Liver (tissue), 9 donors: ENCODE results near the gene USP40. TPM values are rescaled to one million over a fixed set of nuclear protein-coding genes. Genes with fewer than 3 reads are reported as not detected.

ENCODE experiments used
- DNase-seq: peaks from one replicate; pipeline ENCODE4 v3.0.0-alpha.2; 2017; ENCODE audit warnings: low spot score
- H3K27ac ChIP-seq, 2 donors: one replicate each; pipeline ENCODE4 v1.7.0; 2013; ENCODE audit warnings: inconsistent platforms in 2 of 2, low read length in 2 of 2, control low read depth in 1 of 2, low read depth in 1 of 2, mild to moderate bottlenecking in 1 of 2
- H3K27me3 ChIP-seq, 4 donors: one replicate each; pipeline versions ENCODE4 v1.6.1 to v1.7.0; 2013; ENCODE audit warnings: low read length in 3 of 4, inconsistent platforms in 1 of 4, mild to moderate bottlenecking in 1 of 4, moderate library complexity in 1 of 4; ENCODE audit not compliant: control insufficient read depth in 4 of 4, insufficient read depth in 4 of 4
- H3K36me3 ChIP-seq, 4 donors: one replicate each; pipeline versions ENCODE4 v1.6.1 to v1.7.0; 2013; ENCODE audit warnings: low read length in 3 of 4, mild to moderate bottlenecking in 3 of 4, low read depth in 1 of 4, moderate library complexity in 1 of 4; ENCODE audit not compliant: control insufficient read depth in 4 of 4, insufficient read depth in 3 of 4
- H3K4me1 ChIP-seq, 4 donors: one replicate each; pipeline versions ENCODE4 v1.6.1 to v1.7.0; 2013; ENCODE audit warnings: low read length in 3 of 4, mild to moderate bottlenecking in 3 of 4, moderate library complexity in 1 of 4; ENCODE audit not compliant: control insufficient read depth in 4 of 4, insufficient read depth in 4 of 4
- H3K4me3 ChIP-seq, 3 donors: one replicate each; pipeline versions ENCODE4 v1.6.1 to v1.7.0; 2013; ENCODE audit warnings: low read length in 3 of 3, control low read depth in 1 of 3, low read depth in 1 of 3, mild to moderate bottlenecking in 1 of 3
- H3K9ac ChIP-seq, 2 donors: one replicate each; pipeline ENCODE4 v1.7.0; 2013; ENCODE audit warnings: low read length in 2 of 2, mild to moderate bottlenecking in 2 of 2, moderate library complexity in 2 of 2, control low read depth in 1 of 2, low read depth in 1 of 2
- H3K9me3 ChIP-seq, 4 donors: one replicate each; pipeline versions ENCODE4 v1.6.1 to v1.7.0; 2013; ENCODE audit warnings: low read length in 3 of 4; ENCODE audit not compliant: control insufficient read depth in 4 of 4
- EGR1 ChIP-seq, 2 donors: IDR thresholded peaks; 2 replicates each; pipeline ENCODE4 v1.6.1; 2016 to 2018; ENCODE audit warnings: antibody characterized with exemption in 2 of 2, low read depth in 2 of 2
- FOXA1 ChIP-seq: IDR thresholded peaks from 2 replicates; pipeline ENCODE4 v1.6.1; 2016; ENCODE audit warnings: antibody characterized with exemption
- FOXA2 ChIP-seq: IDR thresholded peaks from 2 replicates; pipeline ENCODE4 v1.6.1; 2016; ENCODE audit warnings: antibody characterized with exemption
- GABPA ChIP-seq, 2 donors: IDR thresholded peaks in 1 of 2; conservative IDR thresholded peaks in 1 of 2; 2 replicates each; pipeline ENCODE4 v1.6.1; 2016; ENCODE audit warnings: antibody characterized with exemption in 2 of 2, mild to moderate bottlenecking in 1 of 2, moderate library complexity in 1 of 2
- HNF4A ChIP-seq, 2 donors: conservative IDR thresholded peaks; 2 replicates each; pipeline ENCODE4 v1.6.1; 2016; ENCODE audit warnings: antibody characterized with exemption in 2 of 2, mild to moderate bottlenecking in 2 of 2
- HNF4G ChIP-seq: IDR thresholded peaks from 2 replicates; pipeline ENCODE4 v1.6.1; 2016; ENCODE audit warnings: antibody characterized with exemption
- JUND ChIP-seq, 2 donors: IDR thresholded peaks; 2 replicates each; pipeline ENCODE4 v1.6.1; 2016; ENCODE audit warnings: antibody characterized with exemption in 2 of 2
- NR2F2 ChIP-seq: IDR thresholded peaks from 2 replicates; pipeline ENCODE4 v1.6.1; 2016; ENCODE audit warnings: antibody characterized with exemption
- RAD21 ChIP-seq, 2 donors: IDR thresholded peaks; 2 replicates each; pipeline ENCODE4 v1.6.1; 2016; ENCODE audit warnings: antibody characterized with exemption in 2 of 2, mild to moderate bottlenecking in 2 of 2
- RXRA ChIP-seq, 2 donors: IDR thresholded peaks; 2 replicates each; pipeline ENCODE4 v1.6.1; 2017 to 2018; ENCODE audit warnings: antibody characterized with exemption in 2 of 2, mild to moderate bottlenecking in 1 of 2
- SP1 ChIP-seq: IDR thresholded peaks from 2 replicates; pipeline ENCODE4 v1.6.1; 2018; ENCODE audit warnings: antibody characterized with exemption, mild to moderate bottlenecking
- TAF1 ChIP-seq: conservative IDR thresholded peaks from 2 replicates; pipeline ENCODE4 v1.6.1; 2016; ENCODE audit warnings: antibody characterized with exemption, mild to moderate bottlenecking
- YY1 ChIP-seq: IDR thresholded peaks from 2 replicates; pipeline ENCODE4 v1.6.1; 2016; ENCODE audit warnings: antibody characterized with exemption, mild to moderate bottlenecking
- WGBS: extraction: QIAGEN DNeasy Blood & Tissue Kit; methylation state at CpG from one replicate; pipeline ENCODE4 v1.1.7; 2013; 5-methylcytosine and 5-hydroxymethylcytosine counted together
- polyA plus RNA-seq, 2 donors: library from polyadenylated mRNA; stranded (reverse) in 1 of 2; unstranded in 1 of 2; fragments of 200-250 nt in 1 of 2; fragments of >200 nt in 1 of 2; fragmentation: Nextera tagmentation in 1 of 2; extraction: Ambion mirVana in 1 of 2; gene quantifications; one replicate each; pipeline versions ENCODE4 v1.2.1 to v1.2.3, GENCODE V29; 2013 to 2015
- total RNA-seq, 2 donors: library from RNA; depleted of rRNA; stranded (reverse); fragments of >200 nt; gene quantifications; one replicate each; pipeline ENCODE4 v1.2.3, GENCODE V29; 2014
- TF ChIP-seq, protein P1 (sequence below): IDR thresholded peaks from 2 replicates; pipeline ENCODE4 v1.6.1; 2016; ENCODE audit warnings: antibody characterized with exemption
- TF ChIP-seq, protein P2 (sequence below): IDR thresholded peaks from 2 replicates; pipeline ENCODE4 v1.6.1; 2016; ENCODE audit warnings: antibody characterized with exemption
- TF ChIP-seq, protein P3 (sequence below): fragments of 150-350 bp; IDR thresholded peaks from 2 replicates; pipeline ENCODE4 v1.5.1; 2017; ENCODE audit warnings: improper control_type of control experiment, low read depth, low read length; ENCODE audit not compliant: missing input control
- TF ChIP-seq, protein P4 (sequence below): IDR thresholded peaks from 2 replicates; pipeline ENCODE4 v1.6.1; 2016; ENCODE audit warnings: antibody characterized with exemption
- TF ChIP-seq, protein P5 (sequence below): IDR thresholded peaks from 2 replicates; pipeline ENCODE4 v1.6.1; 2016; ENCODE audit warnings: antibody characterized with exemption, mild to moderate bottlenecking
- donor health status: healthy.
- donor health status: healthy.
- donor health status: healthy.
- donor health status: healthy.
- donor health status: healthy.

Gene USP40
- total and polyA plus RNA-seq, 4 donors, result 12.0 to 29.0 (median 17.1) TPM

DNA sequence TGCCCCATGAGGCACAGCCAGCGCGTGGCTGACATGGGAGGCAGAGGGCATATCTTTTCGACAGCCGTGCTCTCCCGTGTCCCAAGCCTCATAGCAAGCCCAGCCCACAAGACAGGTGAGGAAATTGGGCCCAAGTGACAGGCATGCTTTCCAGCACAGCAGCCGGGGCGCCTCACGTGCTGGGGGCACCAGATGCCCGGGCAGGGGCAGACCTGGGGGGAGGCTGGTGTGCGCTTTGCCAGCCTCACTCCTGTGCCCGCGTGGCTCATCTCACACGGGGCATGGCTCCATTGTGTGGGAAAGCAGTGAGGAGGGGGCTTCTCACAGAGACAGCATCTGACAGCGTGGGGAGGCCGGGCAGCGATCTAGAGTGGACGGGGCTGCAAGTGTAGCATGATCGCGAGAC, 93.2 kb downstream of the USP40 start (continued):
- TF ChIP-seq, protein P1, sequence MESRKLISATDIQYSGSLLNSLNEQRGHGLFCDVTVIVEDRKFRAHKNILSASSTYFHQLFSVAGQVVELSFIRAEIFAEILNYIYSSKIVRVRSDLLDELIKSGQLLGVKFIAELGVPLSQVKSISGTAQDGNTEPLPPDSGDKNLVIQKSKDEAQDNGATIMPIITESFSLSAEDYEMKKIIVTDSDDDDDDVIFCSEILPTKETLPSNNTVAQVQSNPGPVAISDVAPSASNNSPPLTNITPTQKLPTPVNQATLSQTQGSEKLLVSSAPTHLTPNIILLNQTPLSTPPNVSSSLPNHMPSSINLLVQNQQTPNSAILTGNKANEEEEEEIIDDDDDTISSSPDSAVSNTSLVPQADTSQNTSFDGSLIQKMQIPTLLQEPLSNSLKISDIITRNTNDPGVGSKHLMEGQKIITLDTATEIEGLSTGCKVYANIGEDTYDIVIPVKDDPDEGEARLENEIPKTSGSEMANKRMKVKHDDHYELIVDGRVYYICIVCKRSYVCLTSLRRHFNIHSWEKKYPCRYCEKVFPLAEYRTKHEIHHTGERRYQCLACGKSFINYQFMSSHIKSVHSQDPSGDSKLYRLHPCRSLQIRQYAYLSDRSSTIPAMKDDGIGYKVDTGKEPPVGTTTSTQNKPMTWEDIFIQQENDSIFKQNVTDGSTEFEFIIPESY, result no peak
- TF ChIP-seq TAF1 (no peak), RXRA (IDR thresholded peaks at IDR 0.05) (no peak), YY1 (no peak), JUND (IDR thresholded peaks at IDR 0.05) (no peak)
- TF ChIP-seq, protein P2, sequence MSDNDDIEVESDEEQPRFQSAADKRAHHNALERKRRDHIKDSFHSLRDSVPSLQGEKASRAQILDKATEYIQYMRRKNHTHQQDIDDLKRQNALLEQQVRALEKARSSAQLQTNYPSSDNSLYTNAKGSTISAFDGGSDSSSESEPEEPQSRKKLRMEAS, result no peak

DNA sequence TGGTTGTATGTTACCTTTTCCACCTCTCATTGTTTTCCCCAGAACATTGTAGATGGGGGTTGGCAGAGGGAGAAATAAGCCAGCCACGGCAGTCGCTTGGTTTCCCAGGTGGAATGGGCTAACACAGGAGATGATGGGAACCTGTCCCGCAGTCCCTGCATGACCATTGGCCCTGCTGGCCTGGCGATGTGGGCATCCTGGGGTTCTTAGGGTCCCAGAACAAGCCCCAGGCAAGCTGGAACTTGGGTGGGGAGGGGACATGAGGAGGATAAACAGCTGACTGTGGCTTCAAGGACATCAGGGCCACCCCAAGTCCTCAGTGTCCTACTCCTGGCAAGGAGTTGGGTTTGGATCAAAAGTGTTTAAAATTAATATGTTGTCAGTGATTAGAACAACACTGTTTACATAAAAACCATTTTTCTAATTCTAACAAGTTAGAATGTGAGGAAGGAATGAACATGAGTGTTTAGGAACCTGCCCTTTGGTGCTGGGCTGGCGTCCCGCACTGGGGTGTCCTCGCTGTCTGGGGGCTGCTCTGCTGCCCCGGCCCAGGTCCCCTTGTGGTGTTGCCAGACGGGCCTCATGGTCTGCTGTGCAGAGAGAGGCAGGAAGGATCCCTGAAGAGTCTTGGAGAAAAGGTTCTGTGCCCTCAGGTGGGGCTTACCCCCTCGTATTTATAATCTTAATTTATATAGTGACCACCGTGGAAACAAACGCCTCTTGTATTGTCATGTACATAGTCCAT, 95.1 kb downstream of the USP40 start:
- Histone ChIP-seq H3K4me1 (no peaks in the 10 kb centered on the region), H3K4me3 (no peak overlapping the region), H3K9me3 (no peaks in the 10 kb centered on the region), H3K27me3 (no peaks in the 10 kb centered on the region), H3K36me3 (peaks cover 3 to 57% (median 13%) of the 10 kb centered on the region in 4 donors), H3K9ac (no peak overlapping the region), H3K27ac (no peak overlapping the region)
- 98% methylated on average over 12 of the region's 12 CpGs for WGBS
- no peak for TF ChIP-seq EGR1 (IDR thresholded peaks at IDR 0.05; ENCODE audit: low read depth in 2 of 2)
- TF ChIP-seq, protein P3, sequence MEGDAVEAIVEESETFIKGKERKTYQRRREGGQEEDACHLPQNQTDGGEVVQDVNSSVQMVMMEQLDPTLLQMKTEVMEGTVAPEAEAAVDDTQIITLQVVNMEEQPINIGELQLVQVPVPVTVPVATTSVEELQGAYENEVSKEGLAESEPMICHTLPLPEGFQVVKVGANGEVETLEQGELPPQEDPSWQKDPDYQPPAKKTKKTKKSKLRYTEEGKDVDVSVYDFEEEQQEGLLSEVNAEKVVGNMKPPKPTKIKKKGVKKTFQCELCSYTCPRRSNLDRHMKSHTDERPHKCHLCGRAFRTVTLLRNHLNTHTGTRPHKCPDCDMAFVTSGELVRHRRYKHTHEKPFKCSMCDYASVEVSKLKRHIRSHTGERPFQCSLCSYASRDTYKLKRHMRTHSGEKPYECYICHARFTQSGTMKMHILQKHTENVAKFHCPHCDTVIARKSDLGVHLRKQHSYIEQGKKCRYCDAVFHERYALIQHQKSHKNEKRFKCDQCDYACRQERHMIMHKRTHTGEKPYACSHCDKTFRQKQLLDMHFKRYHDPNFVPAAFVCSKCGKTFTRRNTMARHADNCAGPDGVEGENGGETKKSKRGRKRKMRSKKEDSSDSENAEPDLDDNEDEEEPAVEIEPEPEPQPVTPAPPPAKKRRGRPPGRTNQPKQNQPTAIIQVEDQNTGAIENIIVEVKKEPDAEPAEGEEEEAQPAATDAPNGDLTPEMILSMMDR, result no peak
- TF ChIP-seq NR2F2, result no peak
- no peak for TF ChIP-seq TAF1
- no peak for TF ChIP-seq YY1
- TF ChIP-seq HNF4G, result no peak
- no peak for TF ChIP-seq RAD21 (IDR thresholded peaks at IDR 0.05)
- no peak for TF ChIP-seq HNF4A (conservative IDR thresholded peaks at IDR 0.05)
- TF ChIP-seq, protein P1, result no peak
- TF ChIP-seq, protein P4, sequence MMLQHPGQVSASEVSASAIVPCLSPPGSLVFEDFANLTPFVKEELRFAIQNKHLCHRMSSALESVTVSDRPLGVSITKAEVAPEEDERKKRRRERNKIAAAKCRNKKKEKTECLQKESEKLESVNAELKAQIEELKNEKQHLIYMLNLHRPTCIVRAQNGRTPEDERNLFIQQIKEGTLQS, result no peak
- no peak for TF ChIP-seq FOXA2
- no peak for TF ChIP-seq SP1
- TF ChIP-seq GABPA (IDR thresholded peaks at IDR 0.05 in 1 of 2, conservative IDR thresholded peaks at IDR 0.05 in 1 of 2), result no peak
- TF ChIP-seq JUND (IDR thresholded peaks at IDR 0.05), result no peak
- TF ChIP-seq FOXA1, result no peak
- TF ChIP-seq RXRA (IDR thresholded peaks at IDR 0.05), result no peak
- TF ChIP-seq, protein P2, result no peak
- TF ChIP-seq, protein P5, sequence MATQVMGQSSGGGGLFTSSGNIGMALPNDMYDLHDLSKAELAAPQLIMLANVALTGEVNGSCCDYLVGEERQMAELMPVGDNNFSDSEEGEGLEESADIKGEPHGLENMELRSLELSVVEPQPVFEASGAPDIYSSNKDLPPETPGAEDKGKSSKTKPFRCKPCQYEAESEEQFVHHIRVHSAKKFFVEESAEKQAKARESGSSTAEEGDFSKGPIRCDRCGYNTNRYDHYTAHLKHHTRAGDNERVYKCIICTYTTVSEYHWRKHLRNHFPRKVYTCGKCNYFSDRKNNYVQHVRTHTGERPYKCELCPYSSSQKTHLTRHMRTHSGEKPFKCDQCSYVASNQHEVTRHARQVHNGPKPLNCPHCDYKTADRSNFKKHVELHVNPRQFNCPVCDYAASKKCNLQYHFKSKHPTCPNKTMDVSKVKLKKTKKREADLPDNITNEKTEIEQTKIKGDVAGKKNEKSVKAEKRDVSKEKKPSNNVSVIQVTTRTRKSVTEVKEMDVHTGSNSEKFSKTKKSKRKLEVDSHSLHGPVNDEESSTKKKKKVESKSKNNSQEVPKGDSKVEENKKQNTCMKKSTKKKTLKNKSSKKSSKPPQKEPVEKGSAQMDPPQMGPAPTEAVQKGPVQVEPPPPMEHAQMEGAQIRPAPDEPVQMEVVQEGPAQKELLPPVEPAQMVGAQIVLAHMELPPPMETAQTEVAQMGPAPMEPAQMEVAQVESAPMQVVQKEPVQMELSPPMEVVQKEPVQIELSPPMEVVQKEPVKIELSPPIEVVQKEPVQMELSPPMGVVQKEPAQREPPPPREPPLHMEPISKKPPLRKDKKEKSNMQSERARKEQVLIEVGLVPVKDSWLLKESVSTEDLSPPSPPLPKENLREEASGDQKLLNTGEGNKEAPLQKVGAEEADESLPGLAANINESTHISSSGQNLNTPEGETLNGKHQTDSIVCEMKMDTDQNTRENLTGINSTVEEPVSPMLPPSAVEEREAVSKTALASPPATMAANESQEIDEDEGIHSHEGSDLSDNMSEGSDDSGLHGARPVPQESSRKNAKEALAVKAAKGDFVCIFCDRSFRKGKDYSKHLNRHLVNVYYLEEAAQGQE, result no peak
- no peak for DNase-seq
